ENCODE results near the gene IYD.
"Not testable (repeated sequence)": the region's sequence is repeated elsewhere in the genome, so short reads cannot be mapped to it uniquely, and the experiment has no call there.

The IYD gene

GRCh38 chr6:150435832-150436231, 67.0 kb downstream of the IYD start:
- no peak for DNase-seq

- no peak for DNase-seq
These were observed 70.6 kb downstream of the IYD start for GRCh38 chr6:150439373-150439772.

GRCh38 chr6:150443621-150444020, 74.8 kb downstream of the IYD start:
- no peak for DNase-seq

GRCh38 chr6:150444308-150444707, 75.5 kb downstream of the IYD start:
- no peak for DNase-seq

- no peak for DNase-seq
These were observed 76.7 kb downstream of the IYD start for GRCh38 chr6:150445486-150445885.

- no peak for DNase-seq
These were observed 79.4 kb downstream of the IYD start for GRCh38 chr6:150448221-150448620.

GRCh38 chr6:150449055-150449454, 80.2 kb downstream of the IYD start:
- not testable (repeated sequence) for DNase-seq

- DNase-seq, result no peak
These were observed 82.1 kb downstream of the IYD start for GRCh38 chr6:150450918-150451317.

GRCh38 chr6:150451807-150452427, 83.1 kb downstream of the IYD start:
- DNase-seq, result no peak

GRCh38 chr6:150452428-150453243, 83.8 kb downstream of the IYD start:
- DNase-seq, result no peak

- DNase-seq, result no peak
These were observed 84.5 kb downstream of the IYD start for GRCh38 chr6:150453357-150453756.

Measured in EL (cell line).